SK-N-SH (cell line): ENCODE results near the gene DLX4. TPM values are rescaled to one million over a fixed set of nuclear protein-coding genes. Genes with fewer than 3 reads are reported as not detected.

Experiments used
- CTCF ChIA-PET: fragments of 300-600, 350-600 bp; formaldehyde crosslinking; extraction: SDS; loops from one replicate; lab custom pipeline; 2021; lab: Yijun Ruan, JAX
- POLR2A ChIA-PET: fragments of 350-600 bp; sonication (Branson Sonifier 250); formaldehyde crosslinking; extraction: SDS; loops from one replicate; lab custom pipeline; 2020; ENCODE audit warnings: antibody characterized with exemption, inconsistent platforms; lab: Yijun Ruan, JAX
- DNase-seq: peaks from one replicate; pipeline ENCODE4 v3.0.0; 2012
- H2AFZ ChIP-seq: fragments of 200-600 bp; sonication (generic); 2 replicates; pipeline ENCODE4 v1.8.1; 2016; ENCODE audit warnings: antibody characterized with exemption, mild to moderate bottlenecking, low read depth
- H3F3A ChIP-seq: fragments of 200-600 bp; sonication (generic); replicated peaks from 2 replicates; pipeline ENCODE3; 2016; ENCODE audit warnings: antibody characterized with exemption, mild to moderate bottlenecking; ENCODE audit not compliant: insufficient read depth
- H3K27ac ChIP-seq, 2 experiments: fragments of 200-500 bp in 1 of 2; fragments of 200-600 bp in 1 of 2; sonication (Bioruptor generic) in 1 of 2; sonication (generic), shearing (Covaris generic) in 1 of 2; 2 replicates each; pipeline versions ENCODE4 v1.5.1 to v1.6.1; 2014 to 2016; ENCODE audit warnings: low read depth in 2 of 2, inconsistent platforms in 1 of 2, low read length in 1 of 2, mild to moderate bottlenecking in 1 of 2, mixed read lengths in 1 of 2
- H3K27me3 ChIP-seq: fragments of 200-600 bp; sonication (generic), shearing (Covaris generic); 2 replicates; pipeline ENCODE4 v1.6.1; 2016; ENCODE audit warnings: mixed run types; ENCODE audit not compliant: insufficient read depth
- H3K36me3 ChIP-seq, 2 experiments: fragments of 200-500 bp in 1 of 2; fragments of 200-600 bp in 1 of 2; sonication (Bioruptor generic) in 1 of 2; sonication (generic) in 1 of 2; replicated peaks in 1 of 2; 2 replicates each; pipeline versions ENCODE3 to v1.5.1; 2014 to 2016; ENCODE audit warnings: low read length in 1 of 2, mild to moderate bottlenecking in 1 of 2; ENCODE audit not compliant: insufficient read depth in 2 of 2, control insufficient read depth in 1 of 2
- H3K4me1 ChIP-seq, 2 experiments: fragments of 200-500 bp in 1 of 2; fragments of 200-600 bp in 1 of 2; sonication (Bioruptor generic) in 1 of 2; sonication (generic), shearing (Covaris generic) in 1 of 2; 2 replicates each; pipeline versions ENCODE4 v1.5.1 to v1.6.1; 2014 to 2016; ENCODE audit warnings: low read depth in 1 of 2, low read length in 1 of 2, mixed run types in 1 of 2; ENCODE audit not compliant: insufficient read depth in 2 of 2, control insufficient read depth in 1 of 2
- H3K4me2 ChIP-seq: fragments of 200-600 bp; sonication (generic), shearing (Covaris generic); 2 replicates; pipeline ENCODE4 v1.6.1; 2017; ENCODE audit warnings: mixed run types
- H3K4me3 ChIP-seq, 2 experiments: fragments of 200-500 bp in 1 of 2; fragments of 200-600 bp in 1 of 2; sonication (Bioruptor generic) in 1 of 2; sonication (generic), shearing (Covaris generic) in 1 of 2; 2 replicates each; pipeline versions ENCODE4 v1.5.1 to v1.8.1; 2014 to 2016; ENCODE audit warnings: low read depth in 2 of 2, inconsistent platforms in 1 of 2, low read length in 1 of 2, mild to moderate bottlenecking in 1 of 2, mixed read lengths in 1 of 2, moderate library complexity in 1 of 2
- H3K79me2 ChIP-seq: fragments of 200-600 bp; sonication (generic); 2 replicates; pipeline ENCODE4 v1.8.1; 2017; ENCODE audit warnings: mild to moderate bottlenecking; ENCODE audit not compliant: insufficient read depth
- H3K9ac ChIP-seq: fragments of 200-600 bp; sonication (generic); 2 replicates; pipeline ENCODE4 v1.6.1; 2017; ENCODE audit warnings: mixed run types
- H3K9me2 ChIP-seq: fragments of 200-600 bp; sonication (generic); 2 replicates; pipeline ENCODE4 v1.6.1; 2017; ENCODE audit warnings: mixed run types
- H3K9me3 ChIP-seq: fragments of 200-600 bp; sonication (generic); 2 replicates; pipeline ENCODE4 v1.6.1; 2017; ENCODE audit warnings: mixed run types, mild to moderate bottlenecking, moderate library complexity
- H4K20me1 ChIP-seq: fragments of 200-600 bp; sonication (generic); 2 replicates; pipeline ENCODE4 v1.6.1; 2017; ENCODE audit warnings: mild to moderate bottlenecking, mixed run types; ENCODE audit not compliant: insufficient read depth
- CHD2 ChIP-seq: fragments of 150-350 bp; IDR thresholded peaks from 2 replicates; pipeline ENCODE4 v1.6.1; 2018; ENCODE audit warnings: low read length; ENCODE audit not compliant: partially characterized antibody
- CTCF ChIP-seq: fragments of 200-600 bp; sonication (generic); IDR thresholded peaks from 2 replicates; pipeline ENCODE4 v1.6.1; 2017; ENCODE audit warnings: antibody characterized with exemption, mild to moderate bottlenecking, moderate library complexity
- EP300 ChIP-seq, 2 experiments: IDR thresholded peaks; 2 replicates each; pipeline versions ENCODE4 v1.4.0 to v1.6.1; 2012; ENCODE audit warnings: borderline replicate concordance in 1 of 2, low read depth in 1 of 2, low read length in 1 of 2
- EZH2phosphoT487 ChIP-seq: fragments of 200-600 bp; sonication (generic); IDR thresholded peaks from 2 replicates; pipeline ENCODE4 v1.6.1; 2017; ENCODE audit warnings: low read depth, mixed run types, mild to moderate bottlenecking, antibody characterized with exemption, moderate library complexity, borderline replicate concordance
- FOSL2 ChIP-seq: IDR thresholded peaks from 2 replicates; pipeline ENCODE4 v1.4.0; 2012; ENCODE audit warnings: low read depth, mild to moderate bottlenecking, moderate library complexity, borderline replicate concordance
- FOXJ3 ChIP-seq: sonication (generic); formaldehyde crosslinking; IDR thresholded peaks from 2 replicates; pipeline ENCODE4 v1.5.1; 2020; ENCODE audit warnings: mild to moderate bottlenecking, missing genetic modification reagents
- NFIC ChIP-seq: IDR thresholded peaks from 2 replicates; pipeline ENCODE4 v1.4.0; 2012; ENCODE audit warnings: borderline replicate concordance
- NRF1 ChIP-seq: IDR thresholded peaks from 2 replicates; pipeline ENCODE4 v1.6.1; 2012; ENCODE audit warnings: low read depth, mild to moderate bottlenecking, low read length
- RFX5 ChIP-seq: IDR thresholded peaks from 2 replicates; pipeline ENCODE4 v1.6.1; 2012; ENCODE audit warnings: mild to moderate bottlenecking, improper control_type of control experiment, low read length
- RXRA ChIP-seq: IDR thresholded peaks from 2 replicates; pipeline ENCODE4 v1.4.0; 2012; ENCODE audit warnings: low read depth, mild to moderate bottlenecking, borderline replicate concordance
- SIN3A ChIP-seq: IDR thresholded peaks from 2 replicates; pipeline ENCODE4 v1.6.1; 2012; ENCODE audit warnings: low read depth, mild to moderate bottlenecking, low read length, moderate library complexity, borderline replicate concordance
- TAF1 ChIP-seq: IDR thresholded peaks from 2 replicates; pipeline ENCODE4 v1.6.1; 2012; ENCODE audit warnings: low read depth, mild to moderate bottlenecking, low read length, moderate library complexity, borderline replicate concordance
- TEAD4 ChIP-seq: IDR thresholded peaks from 2 replicates; pipeline ENCODE4 v1.4.0; 2012; ENCODE audit warnings: mild to moderate bottlenecking, borderline replicate concordance; ENCODE audit not compliant: insufficient read depth
- YY1 ChIP-seq: IDR thresholded peaks from 2 replicates; pipeline ENCODE4 v1.4.0; 2012; ENCODE audit warnings: low read depth, mild to moderate bottlenecking
- WGBS: methylation state at CpG from one replicate; pipeline ENCODE4 v1.1.6; 2017; ENCODE audit warnings: low lambda C conversion rate; 5-methylcytosine and 5-hydroxymethylcytosine counted together
- polyA plus RNA-seq, 3 experiments: library from polyadenylated mRNA; depleted of rRNA; stranded (reverse); fragments of >200 nt; gene quantifications; 2 replicates each; pipeline ENCODE4 v1.2.3, GENCODE V29; 2012

Gene DLX4
- polyA plus RNA-seq, 1 of the 3 experiments (the other 2 are of a cell fraction) = 0.10 TPM

- peaks cover 0 to 13% of the 10 kb centered on the region in 2 experiments; a peak in 1 of 4 replicates for H3K4me1 ChIP-seq
- no peak for TF ChIP-seq RXRA
- TF ChIP-seq NFIC = no peak
- TF ChIP-seq CHD2 = no peak
- TF ChIP-seq EZH2phosphoT487 = peak; percentile 69; the same call in 1 of the 2 replicates
- no peak for TF ChIP-seq NRF1
- no peak for TF ChIP-seq TAF1
- no peaks in the 10 kb centered on the region for H3F3A ChIP-seq
- H3K9ac ChIP-seq = no peak overlapping the region
- H4K20me1 ChIP-seq = no peaks in the 10 kb centered on the region; the same call in 1 of the 2 replicates
- H3K9me3 ChIP-seq = no peaks in the 10 kb centered on the region
- peak overlapping the region; percentile 43; the same call in 1 of the 2 replicates for H3K4me2 ChIP-seq
- CTCF ChIA-PET = interaction anchor here (0.6 to 55.0 kb wide), 12 partner anchors 11 to 416 kb away, joined by 3 to 1225 read pairs (median 6); partner anchors contain the start of gene DLX3
- H3K9me2 ChIP-seq = no peaks in the 10 kb centered on the region
- H3K27me3 ChIP-seq = peaks cover 100% of the 10 kb centered on the region
- WGBS = 26% methylated on average over 40 of the region's 57 CpGs
- H3K4me3 ChIP-seq = no peak overlapping the region
- DNase-seq = no peak
- H3K79me2 ChIP-seq = no peaks in the 10 kb centered on the region
- no peaks in the 10 kb centered on the region for H3K36me3 ChIP-seq
- no peak overlapping the region for H2AFZ ChIP-seq
- POLR2A ChIA-PET = no interaction called here
- no peak overlapping the region for H3K27ac ChIP-seq
Observed at GRCh38 chr17:49972486-49973270, 3.7 kb downstream of the DLX4 start.

- Histone ChIP-seq H3F3A (no peaks in the 10 kb centered on the region), H3K9me3 (no peaks in the 10 kb centered on the region), H2AFZ (no peak overlapping the region), H3K9ac (no peak overlapping the region), H3K4me2 (no peak overlapping the region), H3K4me1 (peaks cover 0 to 13% of the 10 kb centered on the region in 2 experiments; a peak in 1 of 4 replicates), H3K36me3 (no peaks in the 10 kb centered on the region), H3K9me2 (no peaks in the 10 kb centered on the region), H3K27ac (no peak overlapping the region), H4K20me1 (no peaks in the 10 kb centered on the region; the same call in 1 of the 2 replicates), H3K79me2 (no peaks in the 10 kb centered on the region), H3K4me3 (no peak overlapping the region), H3K27me3 (peaks cover 100% of the 10 kb centered on the region)
- DNase-seq = no peak
- 10% methylated on average over 2 of the region's 2 CpGs for WGBS
- ChIA-PET CTCF (interaction anchor here (0.6 to 55.0 kb wide), 10 partner anchors 17 to 417 kb away, joined by 3 to 1225 read pairs (median 6); partner anchors contain the start of gene DLX3), POLR2A (no interaction called here)
- no peak for TF ChIP-seq RFX5
- TF ChIP-seq FOXJ3 (CRISPR knock-in tag) = no peak
- no peak for TF ChIP-seq NFIC
- no peak for TF ChIP-seq EP300 (IDR thresholded peaks at IDR 0.05; ENCODE audit: borderline replicate concordance in 1 of 2, low read depth in 1 of 2, low read length in 1 of 2)
- no peak for TF ChIP-seq YY1
- TF ChIP-seq CTCF = no peak
- TF ChIP-seq FOSL2 = no peak
- no peak for TF ChIP-seq TEAD4
- TF ChIP-seq SIN3A = no peak
Observed at GRCh38 chr17:49973271-49973615, 4.3 kb downstream of the DLX4 start.
